A549 treated with dexamethasone at 1 μM for 4 hours (cell line): Measurements from ENCODE around the gene EFNB1. TPM values are rescaled to one million over a fixed set of nuclear protein-coding genes. Genes with fewer than 3 reads are reported as not detected.

ENCODE experiments used
- total RNA-seq: library from RNA; stranded (reverse); fragments of 200-300 nt; extraction: Qiagen RNA extraction; gene quantifications from 5 replicates; pipeline ENCODE4 v1.2.3, GENCODE V29; 2022

The EFNB1 gene
- 8.0 to 11.3 TPM (median 9.6 TPM) in 5 replicates for total RNA-seq

DNA sequence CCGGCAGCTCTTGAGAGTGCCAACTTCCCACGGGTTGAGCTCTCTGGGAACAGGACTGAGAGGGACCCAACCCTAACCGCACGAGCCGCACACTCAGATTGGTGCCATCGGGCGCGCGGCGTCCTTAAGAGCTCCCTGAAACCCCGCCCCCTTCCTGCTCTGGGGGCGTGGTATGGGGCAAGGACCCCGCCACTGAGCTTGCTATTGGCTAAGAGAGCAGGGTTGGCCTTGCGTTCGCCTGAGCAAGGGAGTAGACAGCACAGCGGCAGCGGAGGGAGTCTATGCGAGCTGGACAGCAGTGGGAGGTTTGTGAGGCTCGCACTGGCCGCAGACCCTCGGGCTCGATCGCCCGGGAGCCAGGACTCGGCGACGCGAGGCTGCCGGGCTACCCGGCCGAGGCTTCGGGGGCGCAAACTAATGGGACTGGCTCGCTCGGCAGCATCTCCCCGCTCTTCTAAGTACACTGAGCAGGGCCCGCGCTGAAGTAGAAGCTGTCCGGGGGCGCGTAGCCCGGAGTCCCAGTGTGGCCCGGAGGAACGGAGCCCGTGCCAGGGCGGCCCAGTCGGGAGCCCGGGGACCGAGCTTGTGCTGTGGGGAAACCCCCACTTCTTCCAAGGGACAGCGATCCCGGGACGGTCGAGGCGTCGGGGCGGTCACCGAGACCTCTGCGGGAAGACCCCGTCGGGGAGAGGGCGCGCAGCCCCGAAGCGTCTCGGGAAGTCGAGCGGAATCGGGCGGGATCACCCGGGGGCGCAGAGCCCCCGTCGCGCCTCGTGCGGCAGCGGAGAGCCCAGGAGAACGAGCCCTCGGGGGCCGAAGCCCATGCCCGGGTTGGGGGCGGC lies at the start of gene EFNB1:
Gene EFNB1, plus strand, starts transcription at position 282 of the 842 bp plus-strand sequence. CDS start 756 bp downstream, outside the sequence.

Other genes with a start within 250 kb of the EFNB1 start
- gene STARD8, start 181.4 kb upstream of the EFNB1 start, total RNA-seq = 1.3 to 1.8 TPM (median 1.6 TPM) in 5 replicates